Smooth muscle cell (in vitro differentiated cells): ENCODE data around the gene TEKT2. TPM values are rescaled to one million over a fixed set of nuclear protein-coding genes. Genes with fewer than 3 reads are reported as not detected.
A peak's percentile ranks its signal among the peaks of the same experiment; 100 is the strongest.

ENCODE experiments used
- DNase-seq: peaks from one replicate; lab custom pipeline; 2025; ENCODE audit not compliant: unreplicated experiment; lab: John Stamatoyannopoulos, UW
- H2AFZ ChIP-seq: fragments of 200-600 bp; sonication (generic); 2 replicates; pipeline ENCODE4 v1.6.0; 2016; ENCODE audit warnings: antibody characterized with exemption, low read depth, mild to moderate bottlenecking
- H3F3A ChIP-seq: fragments of 200-600 bp; sonication (generic); 2 replicates; pipeline ENCODE4 v1.6.0; 2017; ENCODE audit warnings: antibody characterized with exemption, low read depth
- H3K27ac ChIP-seq: fragments of 200-600 bp; sonication (generic); 2 replicates; pipeline ENCODE4 v1.5.1; 2016; ENCODE audit warnings: low read depth, mild to moderate bottlenecking
- H3K27me3 ChIP-seq: fragments of 200-600 bp; sonication (generic); 2 replicates; pipeline ENCODE4 v1.6.1; 2016; ENCODE audit warnings: low read depth, mild to moderate bottlenecking
- H3K36me3 ChIP-seq: fragments of 200-600 bp; sonication (generic); 2 replicates; pipeline ENCODE4 v1.5.1; 2016; ENCODE audit warnings: low read depth
- H3K4me1 ChIP-seq: fragments of 200-600 bp; sonication (generic); 2 replicates; pipeline ENCODE4 v1.5.1; 2016; ENCODE audit warnings: low read depth
- H3K4me2 ChIP-seq: fragments of 200-600 bp; sonication (generic); 2 replicates; pipeline ENCODE4 v1.6.0; 2016; ENCODE audit warnings: mild to moderate bottlenecking
- H3K4me3 ChIP-seq: fragments of 200-600 bp; sonication (generic); 2 replicates; pipeline ENCODE4 v1.5.1; 2016; ENCODE audit warnings: mild to moderate bottlenecking
- H3K79me2 ChIP-seq: fragments of 200-600 bp; sonication (generic); 2 replicates; pipeline ENCODE4 v1.6.0; 2016; ENCODE audit warnings: low read depth, mild to moderate bottlenecking
- H3K9ac ChIP-seq: fragments of 200-600 bp; sonication (generic); 2 replicates; pipeline ENCODE4 v1.6.0; 2016; ENCODE audit warnings: low read depth
- H3K9me3 ChIP-seq: fragments of 200-600 bp; sonication (generic); replicated peaks from 2 replicates; pipeline ENCODE4 v1.5.1; 2016; ENCODE audit warnings: low read depth
- H4K20me1 ChIP-seq: fragments of 200-600 bp; sonication (generic); 2 replicates; pipeline ENCODE4 v1.6.0; 2016; ENCODE audit warnings: low read depth
- WGBS: methylation state at CpG from one replicate; pipeline ENCODE4 v1.1.7; 2016; ENCODE audit warnings: low lambda C conversion rate; 5-methylcytosine and 5-hydroxymethylcytosine counted together
- polyA plus RNA-seq: library from polyadenylated mRNA; unstranded; fragments of >200 nt; fragmentation: Nextera tagmentation; extraction: Ambion mirVana; gene quantifications from 2 replicates; pipeline ENCODE4 v1.2.1, GENCODE V29; 2016
- total RNA-seq: library from RNA; depleted of rRNA; stranded (reverse); fragments of >200 nt; gene quantifications from 2 replicates; pipeline ENCODE4 v1.2.3, GENCODE V29; 2014
- TF ChIP-seq, protein P1 (sequence below): fragments of 200-600 bp; sonication (generic); IDR thresholded peaks from 2 replicates; pipeline ENCODE4 v1.5.1; 2017; ENCODE audit warnings: borderline replicate concordance, mild to moderate bottlenecking, antibody characterized with exemption; ENCODE audit not compliant: insufficient read depth, poor library complexity, severe bottlenecking

The TEKT2 gene
- total and polyA plus RNA-seq, 2 experiments from 2014 or later = 0.27 to 0.85 TPM

DNA sequence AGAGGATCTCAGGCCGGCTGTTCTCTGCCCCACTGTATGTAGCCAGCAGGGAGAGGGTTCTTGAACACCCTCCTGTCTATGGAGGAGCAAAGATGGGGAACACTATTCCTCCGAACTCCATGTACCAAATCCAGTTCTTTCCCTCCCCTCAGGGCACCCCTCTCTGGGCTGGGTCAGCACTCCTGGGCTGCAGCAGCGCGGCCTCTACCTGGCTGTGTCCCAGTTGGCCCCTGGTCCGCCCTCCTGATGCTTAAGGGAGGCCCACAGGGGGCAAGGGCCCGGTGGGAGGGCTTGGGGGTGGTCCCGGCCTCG, 4.3 kb downstream of the TEKT2 start:
- Histone ChIP-seq H3K9ac (peak overlapping the region; percentile 77), H3K79me2 (peaks cover 20% of the 10 kb centered on the region), H3K27me3 (no peaks in the 10 kb centered on the region), H3K4me3 (peak overlapping the region; percentile 94), H3K36me3 (no peaks in the 10 kb centered on the region), H3K4me2 (peak overlapping the region; percentile 92), H3K27ac (no peak overlapping the region), H4K20me1 (no peaks in the 10 kb centered on the region), H2AFZ (peak overlapping the region; percentile 91), H3K9me3 (no peaks in the 10 kb centered on the region), H3F3A (no peaks in the 10 kb centered on the region), H3K4me1 (peaks cover 30% of the 10 kb centered on the region)
- TF ChIP-seq, protein P1, sequence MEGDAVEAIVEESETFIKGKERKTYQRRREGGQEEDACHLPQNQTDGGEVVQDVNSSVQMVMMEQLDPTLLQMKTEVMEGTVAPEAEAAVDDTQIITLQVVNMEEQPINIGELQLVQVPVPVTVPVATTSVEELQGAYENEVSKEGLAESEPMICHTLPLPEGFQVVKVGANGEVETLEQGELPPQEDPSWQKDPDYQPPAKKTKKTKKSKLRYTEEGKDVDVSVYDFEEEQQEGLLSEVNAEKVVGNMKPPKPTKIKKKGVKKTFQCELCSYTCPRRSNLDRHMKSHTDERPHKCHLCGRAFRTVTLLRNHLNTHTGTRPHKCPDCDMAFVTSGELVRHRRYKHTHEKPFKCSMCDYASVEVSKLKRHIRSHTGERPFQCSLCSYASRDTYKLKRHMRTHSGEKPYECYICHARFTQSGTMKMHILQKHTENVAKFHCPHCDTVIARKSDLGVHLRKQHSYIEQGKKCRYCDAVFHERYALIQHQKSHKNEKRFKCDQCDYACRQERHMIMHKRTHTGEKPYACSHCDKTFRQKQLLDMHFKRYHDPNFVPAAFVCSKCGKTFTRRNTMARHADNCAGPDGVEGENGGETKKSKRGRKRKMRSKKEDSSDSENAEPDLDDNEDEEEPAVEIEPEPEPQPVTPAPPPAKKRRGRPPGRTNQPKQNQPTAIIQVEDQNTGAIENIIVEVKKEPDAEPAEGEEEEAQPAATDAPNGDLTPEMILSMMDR = no peak
- no peak for DNase-seq
- 65% methylated on average over 8 of the region's 8 CpGs for WGBS

DNA sequence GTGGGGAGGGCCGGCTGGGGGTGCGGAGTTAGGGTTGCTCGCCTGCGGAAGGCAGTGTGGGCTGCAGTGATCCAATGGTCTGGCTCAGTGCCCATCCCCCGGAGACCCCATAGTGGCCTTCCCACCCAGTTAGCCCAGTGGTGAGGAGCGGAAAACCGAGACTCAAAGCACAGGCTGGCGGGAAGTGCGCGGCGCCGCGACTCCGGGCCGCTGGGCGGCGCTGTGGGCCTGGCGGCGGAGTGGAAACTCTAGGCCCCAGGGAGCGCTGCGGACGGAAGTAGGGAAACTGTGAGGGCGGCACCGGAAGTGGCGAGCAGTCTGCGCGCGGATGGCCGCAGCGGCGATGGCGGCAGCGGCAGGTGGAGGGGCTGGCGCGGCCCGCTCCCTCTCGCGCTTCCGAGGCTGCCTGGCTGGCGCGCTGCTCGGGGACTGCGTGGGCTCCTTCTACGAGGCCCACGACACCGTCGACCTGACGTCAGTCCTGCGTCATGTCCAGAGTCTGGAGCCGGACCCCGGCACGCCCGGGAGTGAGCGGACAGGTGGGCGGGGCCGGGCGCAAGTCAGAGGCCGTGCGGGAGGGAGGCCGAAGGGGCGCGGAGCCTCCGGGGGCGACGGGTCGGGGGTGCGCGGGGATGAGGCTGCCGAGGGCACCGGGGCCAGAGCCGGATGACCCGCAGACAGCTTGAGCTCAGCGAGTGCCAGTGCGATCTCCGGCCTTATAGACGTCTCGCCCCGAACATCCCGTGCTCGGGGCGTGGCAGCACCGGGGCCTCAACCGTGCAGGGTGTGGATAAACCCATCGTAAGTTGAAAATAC, 4.9 kb downstream of the TEKT2 start, which contains the start of gene ADPRS:
TSS of gene ADPRS (plus strand) at position 316 of the 816 bp plus-strand sequence. CDS start at position 329, 13 bp downstream.
- H3K79me2 ChIP-seq = peaks cover 20% of the 10 kb centered on the region
- H3K4me3 ChIP-seq = peak within 1 kb of the TSS; percentile 94
- H3K4me1 ChIP-seq = peaks cover 27% of the 10 kb centered on the region
- no peaks in the 10 kb centered on the region for H3K27me3 ChIP-seq
- H3K9ac ChIP-seq = peak within 1 kb of the TSS; percentile 77
- H4K20me1 ChIP-seq = no peaks in the 10 kb centered on the region
- H3K9me3 ChIP-seq = no peaks in the 10 kb centered on the region
- H2AFZ ChIP-seq = peak within 1 kb of the TSS; percentile 91
- WGBS = 3% methylated on average over 65 of the region's 84 CpGs
- TF ChIP-seq, protein P1 = peak; percentile 93
- peak; percentile 65 for DNase-seq
- no peaks in the 10 kb centered on the region for H3K36me3 ChIP-seq
- H3K27ac ChIP-seq = peak within 1 kb of the TSS; percentile 77
- peak within 1 kb of the TSS; percentile 92 for H3K4me2 ChIP-seq
- peaks cover under 1% of the 10 kb centered on the region for H3F3A ChIP-seq

DNA sequence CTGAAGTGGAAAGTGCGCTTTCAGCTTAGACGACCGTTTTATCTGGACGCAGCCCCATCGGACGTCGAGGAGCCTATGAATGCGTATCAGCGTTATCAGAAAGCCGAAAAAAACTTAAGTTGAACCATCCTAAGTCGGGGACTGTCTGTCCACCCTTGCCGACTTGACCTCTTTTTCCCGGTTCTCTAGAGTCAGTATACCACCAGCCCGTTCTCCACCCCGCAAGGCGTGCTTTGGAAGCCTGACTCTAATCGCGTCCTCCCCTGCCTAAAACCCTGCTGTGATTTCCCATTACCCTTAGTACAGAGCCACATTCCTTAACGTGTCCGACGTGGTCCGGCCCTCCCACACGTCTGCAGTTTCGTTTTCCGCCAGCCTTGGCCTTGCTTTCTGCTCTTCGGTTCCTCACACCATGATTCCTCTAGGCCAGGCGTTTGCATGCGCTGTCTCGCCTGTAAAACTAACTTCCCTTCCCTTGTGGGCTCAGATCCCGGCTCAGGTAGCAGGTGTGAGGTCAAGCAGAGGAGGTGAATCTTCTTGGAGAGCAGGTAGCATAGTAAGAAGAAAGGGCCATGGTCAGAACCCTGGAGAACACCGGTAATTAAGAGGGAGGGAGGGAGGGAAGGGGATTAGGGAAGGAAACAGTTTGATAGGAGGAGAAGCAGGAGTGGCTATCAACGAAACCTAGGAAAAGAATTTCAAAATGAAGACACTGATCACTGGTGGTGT, 5.7 kb downstream of the TEKT2 start:
- H3K27ac ChIP-seq = peak overlapping the region; percentile 77
- no peaks in the 10 kb centered on the region for H3K36me3 ChIP-seq
- 13% methylated on average over 32 of the region's 32 CpGs for WGBS
- H3F3A ChIP-seq = peaks cover 5% of the 10 kb centered on the region
- H3K4me3 ChIP-seq = peak overlapping the region; percentile 94
- no peaks in the 10 kb centered on the region for H4K20me1 ChIP-seq
- H3K4me2 ChIP-seq = peak overlapping the region; percentile 92
- peaks cover 21% of the 10 kb centered on the region for H3K4me1 ChIP-seq
- peak overlapping the region; percentile 77 for H3K9ac ChIP-seq
- peak overlapping the region; percentile 91 for H2AFZ ChIP-seq
- TF ChIP-seq, protein P1 = no peak
- DNase-seq = no peak
- H3K79me2 ChIP-seq = peaks cover 20% of the 10 kb centered on the region
- no peaks in the 10 kb centered on the region for H3K27me3 ChIP-seq
- no peaks in the 10 kb centered on the region for H3K9me3 ChIP-seq
